ENCODE measurements around the gene CCNY.

DNA sequence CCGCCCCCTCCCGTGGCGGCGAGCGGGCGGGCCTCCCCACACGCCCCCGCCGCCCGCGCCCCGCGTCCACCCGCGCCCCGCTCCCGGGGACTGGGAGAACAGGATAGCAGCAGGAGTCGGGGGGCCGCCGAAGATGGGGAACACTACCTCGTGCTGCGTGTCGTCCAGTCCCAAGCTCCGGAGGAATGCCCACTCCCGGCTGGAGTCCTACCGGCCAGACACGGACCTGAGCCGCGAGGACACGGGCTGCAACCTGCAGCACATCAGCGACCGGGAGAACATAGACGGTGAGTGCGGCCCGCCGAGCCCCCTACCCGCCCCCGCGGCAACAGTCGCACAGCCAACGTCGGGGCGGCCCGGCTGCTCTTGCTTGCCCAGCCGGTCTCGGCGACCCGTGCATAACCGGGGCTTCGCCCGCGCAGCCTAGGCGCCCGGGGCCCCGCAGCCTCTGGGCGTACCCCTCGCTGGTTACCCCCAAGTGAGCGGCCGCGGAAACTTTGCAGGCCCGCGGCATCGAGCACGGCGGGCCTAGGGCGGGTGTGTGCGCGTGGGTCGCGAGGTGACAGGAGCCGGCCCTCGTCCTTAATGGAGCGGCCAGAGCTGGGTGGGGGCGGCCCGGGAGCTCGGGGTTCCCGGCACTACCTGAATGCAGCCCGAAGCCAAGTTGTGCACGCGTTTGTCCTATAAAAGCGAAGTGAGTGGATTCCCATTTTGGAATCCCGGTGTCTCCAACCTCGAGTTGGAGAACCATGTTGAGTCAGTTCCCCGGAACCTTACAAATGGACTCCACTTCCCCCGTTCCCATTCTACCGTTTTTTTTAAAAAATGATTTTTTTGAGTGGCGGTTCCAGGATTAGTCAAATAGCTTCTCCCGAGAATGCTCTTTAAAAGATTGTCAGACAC is 863 bp downstream of the CCNY start:
- TF ChIP-seq RAD21 (IDR thresholded peaks at IDR 0.05; ENCODE audit: low read depth) (no peak), TAF1 (IDR thresholded peaks at IDR 0.05; ENCODE audit: low read depth) (no peak), YY1 (IDR thresholded peaks at IDR 0.05; ENCODE audit: low read depth) (no peak; the same call in 1 of the 2 replicates), USF1 (IDR thresholded peaks at IDR 0.05) (no peak), NFIC (IDR thresholded peaks at IDR 0.05) (no peak), ZBTB7A (IDR thresholded peaks at IDR 0.05; ENCODE audit: low read depth) (no peak), CREB1 (IDR thresholded peaks at IDR 0.05; ENCODE audit: low read depth) (no peak), FOXM1 (IDR thresholded peaks at IDR 0.05; ENCODE audit: borderline replicate concordance, low read depth) (peak; percentile 16; the same call in 1 of the 2 replicates), CEBPB (IDR thresholded peaks at IDR 0.05) (no peak), TEAD4 (IDR thresholded peaks at IDR 0.05) (no peak), EP300 (IDR thresholded peaks at IDR 0.05; ENCODE audit: borderline replicate concordance) (no peak)
- TF ChIP-seq, protein P1, sequence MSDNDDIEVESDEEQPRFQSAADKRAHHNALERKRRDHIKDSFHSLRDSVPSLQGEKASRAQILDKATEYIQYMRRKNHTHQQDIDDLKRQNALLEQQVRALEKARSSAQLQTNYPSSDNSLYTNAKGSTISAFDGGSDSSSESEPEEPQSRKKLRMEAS (IDR thresholded peaks at IDR 0.05), result peak; percentile 72
- TF ChIP-seq, protein P2, sequence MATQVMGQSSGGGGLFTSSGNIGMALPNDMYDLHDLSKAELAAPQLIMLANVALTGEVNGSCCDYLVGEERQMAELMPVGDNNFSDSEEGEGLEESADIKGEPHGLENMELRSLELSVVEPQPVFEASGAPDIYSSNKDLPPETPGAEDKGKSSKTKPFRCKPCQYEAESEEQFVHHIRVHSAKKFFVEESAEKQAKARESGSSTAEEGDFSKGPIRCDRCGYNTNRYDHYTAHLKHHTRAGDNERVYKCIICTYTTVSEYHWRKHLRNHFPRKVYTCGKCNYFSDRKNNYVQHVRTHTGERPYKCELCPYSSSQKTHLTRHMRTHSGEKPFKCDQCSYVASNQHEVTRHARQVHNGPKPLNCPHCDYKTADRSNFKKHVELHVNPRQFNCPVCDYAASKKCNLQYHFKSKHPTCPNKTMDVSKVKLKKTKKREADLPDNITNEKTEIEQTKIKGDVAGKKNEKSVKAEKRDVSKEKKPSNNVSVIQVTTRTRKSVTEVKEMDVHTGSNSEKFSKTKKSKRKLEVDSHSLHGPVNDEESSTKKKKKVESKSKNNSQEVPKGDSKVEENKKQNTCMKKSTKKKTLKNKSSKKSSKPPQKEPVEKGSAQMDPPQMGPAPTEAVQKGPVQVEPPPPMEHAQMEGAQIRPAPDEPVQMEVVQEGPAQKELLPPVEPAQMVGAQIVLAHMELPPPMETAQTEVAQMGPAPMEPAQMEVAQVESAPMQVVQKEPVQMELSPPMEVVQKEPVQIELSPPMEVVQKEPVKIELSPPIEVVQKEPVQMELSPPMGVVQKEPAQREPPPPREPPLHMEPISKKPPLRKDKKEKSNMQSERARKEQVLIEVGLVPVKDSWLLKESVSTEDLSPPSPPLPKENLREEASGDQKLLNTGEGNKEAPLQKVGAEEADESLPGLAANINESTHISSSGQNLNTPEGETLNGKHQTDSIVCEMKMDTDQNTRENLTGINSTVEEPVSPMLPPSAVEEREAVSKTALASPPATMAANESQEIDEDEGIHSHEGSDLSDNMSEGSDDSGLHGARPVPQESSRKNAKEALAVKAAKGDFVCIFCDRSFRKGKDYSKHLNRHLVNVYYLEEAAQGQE (IDR thresholded peaks at IDR 0.05; ENCODE audit: low read depth), result no peak

Measured in Ishikawa (cell line).